Chondrocyte (in vitro differentiated cells): Measurements from ENCODE around the gene TSC22D1. TPM values are rescaled to one million over a fixed set of nuclear protein-coding genes. Genes with fewer than 3 reads are reported as not detected.

ENCODE experiments used
- DNase-seq: peaks from one replicate; pipeline ENCODE4 v3.0.0; 2021; ENCODE audit warnings: mixed read lengths, low spot score
- H3K27ac Mint-ChIP-seq: one replicate; pipeline ENCODE4 v1.8.0; 2021; ENCODE audit warnings: mild to moderate bottlenecking, moderate library complexity, mixed read lengths; ENCODE audit not compliant: unreplicated experiment
- H3K27me3 Mint-ChIP-seq: 2 replicates; pipeline ENCODE4 v1.8.0; 2021; ENCODE audit warnings: low read depth, mixed read lengths
- H3K36me3 Mint-ChIP-seq: 2 replicates; pipeline ENCODE4 v1.8.0; 2021; ENCODE audit warnings: low read depth, mixed read lengths
- H3K4me1 Mint-ChIP-seq: 2 replicates; pipeline ENCODE4 v1.8.0; 2021; ENCODE audit warnings: low read depth, mild to moderate bottlenecking, mixed read lengths
- H3K4me3 Mint-ChIP-seq: one replicate; pipeline ENCODE4 v1.8.0; 2021; ENCODE audit warnings: mild to moderate bottlenecking, moderate library complexity, mixed read lengths; ENCODE audit not compliant: unreplicated experiment
- H3K9me3 Mint-ChIP-seq: 2 replicates; pipeline ENCODE4 v1.8.0; 2021; ENCODE audit warnings: low read depth, mixed read lengths
- total RNA-seq: library from RNA; stranded (reverse); gene quantifications from 3 replicates; pipeline ENCODE4 v1.2.1, GENCODE V29; 2021
- TF ChIP-seq, protein P1 (sequence below): fragments of 200-600 bp; sonication (generic); IDR thresholded peaks from 2 replicates; pipeline ENCODE4 v1.5.0; 2021; ENCODE audit warnings: antibody characterized with exemption, mild to moderate bottlenecking, moderate library complexity

Gene TSC22D1
- total RNA-seq, 1 donor from 2014 or later: 125 TPM

DNA sequence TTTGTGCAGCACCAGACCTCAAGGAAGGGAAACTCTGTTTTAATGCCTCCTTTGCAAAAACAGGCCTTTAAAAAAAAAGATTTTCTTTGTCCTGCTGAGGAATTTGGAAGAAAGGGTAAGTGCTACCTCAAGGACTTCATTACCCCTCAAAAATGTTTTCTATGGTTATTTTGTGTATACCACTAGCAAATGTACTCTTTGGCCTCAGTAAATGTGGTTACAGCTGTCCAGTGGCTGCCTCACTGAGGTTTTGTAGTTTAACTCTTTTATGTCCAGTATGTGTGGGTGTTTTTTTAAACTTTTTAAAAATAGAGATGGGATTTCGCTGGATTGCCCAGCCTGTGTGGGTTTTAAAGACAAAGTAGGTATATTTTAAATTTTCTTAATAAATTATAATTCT lies 42.2 kb upstream of the TSC22D1 start:
- TF ChIP-seq, protein P1, sequence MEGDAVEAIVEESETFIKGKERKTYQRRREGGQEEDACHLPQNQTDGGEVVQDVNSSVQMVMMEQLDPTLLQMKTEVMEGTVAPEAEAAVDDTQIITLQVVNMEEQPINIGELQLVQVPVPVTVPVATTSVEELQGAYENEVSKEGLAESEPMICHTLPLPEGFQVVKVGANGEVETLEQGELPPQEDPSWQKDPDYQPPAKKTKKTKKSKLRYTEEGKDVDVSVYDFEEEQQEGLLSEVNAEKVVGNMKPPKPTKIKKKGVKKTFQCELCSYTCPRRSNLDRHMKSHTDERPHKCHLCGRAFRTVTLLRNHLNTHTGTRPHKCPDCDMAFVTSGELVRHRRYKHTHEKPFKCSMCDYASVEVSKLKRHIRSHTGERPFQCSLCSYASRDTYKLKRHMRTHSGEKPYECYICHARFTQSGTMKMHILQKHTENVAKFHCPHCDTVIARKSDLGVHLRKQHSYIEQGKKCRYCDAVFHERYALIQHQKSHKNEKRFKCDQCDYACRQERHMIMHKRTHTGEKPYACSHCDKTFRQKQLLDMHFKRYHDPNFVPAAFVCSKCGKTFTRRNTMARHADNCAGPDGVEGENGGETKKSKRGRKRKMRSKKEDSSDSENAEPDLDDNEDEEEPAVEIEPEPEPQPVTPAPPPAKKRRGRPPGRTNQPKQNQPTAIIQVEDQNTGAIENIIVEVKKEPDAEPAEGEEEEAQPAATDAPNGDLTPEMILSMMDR: no peak
- no peaks in the 10 kb centered on the region for H3K36me3 Mint-ChIP-seq
- no peak for DNase-seq
- no peaks in the 10 kb centered on the region for H3K27me3 Mint-ChIP-seq
- H3K4me3 Mint-ChIP-seq: no peak overlapping the region
- no peaks in the 10 kb centered on the region for H3K9me3 Mint-ChIP-seq
- H3K27ac Mint-ChIP-seq: no peak overlapping the region
- peaks cover 13% of the 10 kb centered on the region for H3K4me1 Mint-ChIP-seq

- no peak for DNase-seq
- no peaks in the 10 kb centered on the region for H3K36me3 Mint-ChIP-seq
- no peaks in the 10 kb centered on the region for H3K9me3 Mint-ChIP-seq
- H3K4me3 Mint-ChIP-seq: no peak overlapping the region
- TF ChIP-seq, protein P1: no peak
- no peak overlapping the region for H3K27ac Mint-ChIP-seq
- peaks cover 13% of the 10 kb centered on the region for H3K4me1 Mint-ChIP-seq
- H3K27me3 Mint-ChIP-seq: no peaks in the 10 kb centered on the region
Observed at GRCh38 chr13:44617648-44618047, 41.5 kb upstream of the TSC22D1 start.

- H3K4me3 Mint-ChIP-seq: no peak overlapping the region
- DNase-seq: no peak
- no peak overlapping the region for H3K27ac Mint-ChIP-seq
- TF ChIP-seq, protein P1: no peak
- H3K4me1 Mint-ChIP-seq: no peaks in the 10 kb centered on the region
- no peaks in the 10 kb centered on the region for H3K27me3 Mint-ChIP-seq
- H3K9me3 Mint-ChIP-seq: peaks cover 24% of the 10 kb centered on the region
- peaks cover 5% of the 10 kb centered on the region for H3K36me3 Mint-ChIP-seq
Observed at GRCh38 chr13:44609137-44609536, 33.0 kb upstream of the TSC22D1 start.

- H3K27me3 Mint-ChIP-seq: no peaks in the 10 kb centered on the region
- no peaks in the 10 kb centered on the region for H3K4me1 Mint-ChIP-seq
- DNase-seq: no peak
- H3K9me3 Mint-ChIP-seq: peaks cover 23% of the 10 kb centered on the region
- H3K4me3 Mint-ChIP-seq: no peak overlapping the region
- H3K27ac Mint-ChIP-seq: no peak overlapping the region
- TF ChIP-seq, protein P1: no peak
- peaks cover 4% of the 10 kb centered on the region for H3K36me3 Mint-ChIP-seq
Observed at GRCh38 chr13:44605721-44606120, 29.6 kb upstream of the TSC22D1 start.

DNA sequence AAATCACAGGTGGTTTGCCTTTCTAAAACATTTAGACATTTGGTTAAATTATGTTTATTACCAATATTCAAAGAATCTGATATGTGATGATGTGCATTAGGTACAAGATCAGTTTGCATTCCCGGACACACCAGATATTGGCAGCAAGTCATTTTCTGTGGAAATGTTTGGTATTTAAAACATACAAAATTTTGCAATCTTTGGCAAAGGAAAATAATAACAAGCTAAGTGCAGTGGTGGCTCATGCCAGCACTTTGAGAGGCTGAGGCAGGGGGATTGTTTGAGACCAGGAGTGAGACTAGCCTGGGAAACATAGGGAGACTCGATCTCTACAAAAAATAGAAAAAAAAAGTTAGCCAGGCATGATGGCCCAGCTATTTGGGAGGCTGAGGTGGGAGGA lies 29.1 kb upstream of the TSC22D1 start:
- Mint-ChIP-seq H3K36me3 (peaks cover 2% of the 10 kb centered on the region), H3K4me3 (no peak overlapping the region), H3K27me3 (no peaks in the 10 kb centered on the region), H3K9me3 (peaks cover 19% of the 10 kb centered on the region), H3K27ac (no peak overlapping the region), H3K4me1 (no peaks in the 10 kb centered on the region)
- TF ChIP-seq, protein P1: no peak
- DNase-seq: no peak
